ENCODE data around the gene CLCF1. TPM values are rescaled to one million over a fixed set of nuclear protein-coding genes. Genes with fewer than 3 reads are reported as not detected.

CLCF1 gene
- total and polyA plus RNA-seq, 9 donors, result 2.5 to 22.9 (median 5.0) TPM

- no peaks in the 10 kb centered on the region for H3K36me3 ChIP-seq
- peaks cover 9% of the 10 kb centered on the region for H3K4me1 ChIP-seq (ENCODE audit: insufficient read depth)
- intact Hi-C loops (cut with DNase I), result loop anchor here in 2 of 4 donors (5.0 kb wide), 1 partner anchor 34 kb away; no protein-coding TSS in a partner anchor
- DNase-seq, result no peak
- H3K27ac ChIP-seq, result no peak overlapping the region
- TF ChIP-seq EP300 (IDR thresholded peaks at IDR 0.05) (no peak), POLR2A (IDR thresholded peaks at IDR 0.05) (no peak), CTCF (IDR thresholded peaks at IDR 0.05) (no peak)
- no peaks in the 10 kb centered on the region for H3K9me3 ChIP-seq
- H3K4me3 ChIP-seq, result no peak overlapping the region
- 79 to 85% (median 83%) methylated on average over 11 of the region's 11 CpGs for WGBS, 3 donors
- H3K27me3 ChIP-seq, result no peaks in the 10 kb centered on the region
Measured at GRCh38 chr11:67347964-67348749, 25.2 kb downstream of the CLCF1 start.

DNA sequence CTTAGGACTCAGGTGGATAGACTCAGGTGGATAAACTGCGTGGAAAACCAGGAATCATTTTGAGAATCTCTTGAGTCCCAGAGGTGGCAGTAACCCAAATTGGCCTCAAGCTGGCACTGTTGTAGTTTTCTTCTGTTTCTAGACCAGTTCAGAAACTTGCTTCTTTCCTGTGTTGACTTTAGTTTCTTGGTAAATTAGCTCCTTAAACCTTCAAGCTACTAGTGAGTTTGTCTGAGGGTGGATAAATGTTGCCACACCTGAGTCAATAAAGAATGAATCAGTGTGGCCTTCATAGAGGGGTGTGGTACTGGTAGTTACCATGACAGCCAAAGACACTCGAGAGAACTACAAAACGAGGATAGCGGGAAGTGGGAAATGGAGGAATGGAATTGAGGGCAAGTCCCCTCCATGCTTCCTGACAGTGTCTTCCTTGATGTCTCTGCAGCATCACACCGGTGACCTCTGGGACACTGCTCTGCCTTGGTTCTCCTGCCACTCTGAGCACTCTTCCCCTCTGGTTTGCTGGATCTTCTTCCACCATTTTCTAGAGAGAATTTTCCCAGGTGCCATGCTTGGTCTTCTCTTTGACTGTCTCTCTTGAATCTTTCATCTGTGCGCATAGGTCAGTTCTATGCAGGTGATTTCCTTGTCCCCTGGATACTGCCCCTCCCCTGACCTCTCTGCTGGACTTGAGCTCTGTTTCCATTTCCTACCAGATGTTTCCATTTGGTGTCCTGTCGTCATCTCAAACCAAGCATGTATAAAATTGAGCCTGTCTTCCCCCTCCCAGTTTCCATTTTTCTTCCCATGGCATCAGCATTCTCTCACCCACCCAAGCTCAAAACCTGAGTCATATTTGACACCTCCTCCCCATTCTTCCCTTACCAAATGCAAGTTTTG, 27.2 kb downstream of the CLCF1 start:
- Histone ChIP-seq H3K9me3 (no peaks in the 10 kb centered on the region), H3K4me1 (ENCODE audit: insufficient read depth) (peaks cover 3% of the 10 kb centered on the region), H3K36me3 (no peaks in the 10 kb centered on the region), H3K27ac (no peak overlapping the region), H3K4me3 (no peak overlapping the region), H3K27me3 (no peaks in the 10 kb centered on the region)
- 66 to 70% (median 67%) methylated on average over 7 of the region's 7 CpGs for WGBS, 3 donors
- DNase-seq, result no peak
- TF ChIP-seq POLR2A (IDR thresholded peaks at IDR 0.05) (no peak), EP300 (IDR thresholded peaks at IDR 0.05) (no peak), CTCF (IDR thresholded peaks at IDR 0.05) (no peak)
- intact Hi-C loops (cut with DNase I), result loop anchor here in 2 of 4 donors (5.0 kb wide), 1 partner anchor 36 kb away; no protein-coding TSS in a partner anchor

DNA sequence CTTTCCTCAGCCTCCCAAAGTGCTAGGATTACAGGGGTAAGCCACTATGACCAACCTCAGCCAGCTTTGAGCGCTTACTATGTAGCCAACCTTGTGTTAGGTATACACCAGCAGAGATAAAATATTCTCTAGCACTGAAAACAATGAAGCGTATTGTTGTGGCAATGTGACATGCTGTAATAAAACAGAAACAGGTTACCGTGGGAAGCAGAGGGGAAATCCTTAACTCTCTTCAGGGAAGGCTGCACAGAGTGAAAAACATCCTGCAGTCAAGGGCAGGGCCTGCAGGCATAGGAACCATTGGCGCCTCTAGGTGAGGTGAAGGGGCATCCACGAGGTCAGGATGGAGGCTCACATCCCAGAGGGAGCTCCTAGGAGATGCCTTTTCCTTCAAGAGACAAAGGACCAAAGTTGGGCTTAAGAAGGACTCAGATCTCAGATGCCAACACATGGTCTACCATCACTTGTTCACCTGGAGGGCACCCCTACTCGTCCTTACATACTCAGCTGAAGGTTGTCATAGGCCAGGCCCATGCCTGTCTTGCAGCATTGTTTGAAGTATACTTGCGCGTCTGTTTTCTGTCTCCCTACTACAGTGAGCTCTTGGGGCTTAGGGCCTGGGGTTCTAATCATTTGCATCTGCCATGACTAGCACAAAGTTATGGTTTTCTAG, 28.0 kb downstream of the CLCF1 start:
- no peak for TF ChIP-seq EP300 (IDR thresholded peaks at IDR 0.05)
- Histone ChIP-seq H3K4me1 (ENCODE audit: insufficient read depth) (peaks cover 3% of the 10 kb centered on the region), H3K9me3 (no peaks in the 10 kb centered on the region), H3K27ac (no peak overlapping the region), H3K27me3 (no peaks in the 10 kb centered on the region), H3K36me3 (no peaks in the 10 kb centered on the region), H3K4me3 (no peak overlapping the region)
- no peak for DNase-seq
- intact Hi-C loops (cut with DNase I), result loop anchor here in 2 of 4 donors (5.0 kb wide), 1 partner anchor 37 kb away; no protein-coding TSS in a partner anchor
- 85 to 89% (median 88%) methylated on average over 8 of the region's 8 CpGs for WGBS, 3 donors

GRCh38 chr11:67344264-67344663, 29.1 kb downstream of the CLCF1 start:
- Histone ChIP-seq H3K4me3 (no peak overlapping the region), H3K9me3 (no peaks in the 10 kb centered on the region), H3K27ac (no peak overlapping the region), H3K27me3 (no peaks in the 10 kb centered on the region), H3K36me3 (no peaks in the 10 kb centered on the region), H3K4me1 (ENCODE audit: insufficient read depth) (no peaks in the 10 kb centered on the region)
- no peak for DNase-seq
- WGBS, 3 donors, result 87 to 93% (median 93%) methylated on average over 4 of the region's 4 CpGs
- intact Hi-C loops (cut with DNase I), result no loop called here
- TF ChIP-seq CTCF (IDR thresholded peaks at IDR 0.05) (no peak), EP300 (IDR thresholded peaks at IDR 0.05) (no peak), POLR2A (IDR thresholded peaks at IDR 0.05) (no peak)
